ENCODE results near the gene TMEM178B. TPM values are rescaled to one million over a fixed set of nuclear protein-coding genes. Genes with fewer than 3 reads are reported as not detected.
"Not testable (repeated sequence)": the region's sequence is repeated elsewhere in the genome, so short reads cannot be mapped to it uniquely, and the experiment has no call there.

TMEM178B gene
- total RNA-seq, 2 experiments from 2014 or later, result 0.06 to 0.21 TPM

DNA sequence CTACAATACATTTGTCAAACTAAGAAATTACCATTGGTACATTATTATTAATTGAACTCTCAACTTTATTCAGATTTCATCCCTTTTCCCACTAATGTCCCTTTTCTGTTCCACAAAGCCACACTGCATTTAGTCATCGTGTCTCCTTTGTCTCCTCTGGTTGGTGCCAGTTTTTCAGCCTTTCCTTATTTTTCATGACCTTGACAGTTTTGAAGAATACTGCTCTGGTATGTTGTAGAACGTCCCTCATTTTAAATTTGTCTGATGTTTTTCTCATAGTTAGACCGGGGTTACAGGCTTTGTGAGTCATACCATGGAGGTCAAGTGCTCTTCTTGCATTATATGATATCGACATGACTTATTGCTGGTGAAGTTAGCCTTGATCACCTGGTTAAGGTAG is 304.0 kb downstream of the TMEM178B start:
- H3K27me3 Mint-ChIP-seq, result peaks cover 8% of the 10 kb centered on the region
- DNase-seq, result no peak
- no peaks in the 10 kb centered on the region for H3K36me3 Mint-ChIP-seq
- no peak overlapping the region for H3K4me3 Mint-ChIP-seq
- H3K9me3 Mint-ChIP-seq, result no peaks in the 10 kb centered on the region
- no peaks in the 10 kb centered on the region for H3K4me1 Mint-ChIP-seq
- H3K27ac Mint-ChIP-seq, result no peak overlapping the region

DNA sequence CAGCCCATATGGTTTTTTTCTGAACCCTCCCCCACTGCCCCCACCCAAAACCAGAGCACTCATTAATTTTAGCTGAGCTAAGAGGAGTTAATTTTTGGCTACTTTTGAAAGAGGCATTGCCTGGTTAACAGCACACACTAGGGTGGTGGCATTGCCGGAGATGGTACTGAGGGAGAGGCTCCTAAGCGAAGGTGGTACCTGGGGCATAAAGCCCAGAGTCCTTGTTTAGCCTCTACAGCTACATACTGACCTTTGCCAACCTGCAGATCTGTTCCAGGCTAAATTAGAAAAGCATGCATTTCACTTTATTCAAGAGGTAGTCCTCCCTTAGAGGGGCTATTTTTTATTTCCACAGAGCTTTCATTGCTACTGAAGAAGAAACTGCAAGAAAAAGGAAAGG is 304.5 kb downstream of the TMEM178B start:
- no peak for DNase-seq

DNA sequence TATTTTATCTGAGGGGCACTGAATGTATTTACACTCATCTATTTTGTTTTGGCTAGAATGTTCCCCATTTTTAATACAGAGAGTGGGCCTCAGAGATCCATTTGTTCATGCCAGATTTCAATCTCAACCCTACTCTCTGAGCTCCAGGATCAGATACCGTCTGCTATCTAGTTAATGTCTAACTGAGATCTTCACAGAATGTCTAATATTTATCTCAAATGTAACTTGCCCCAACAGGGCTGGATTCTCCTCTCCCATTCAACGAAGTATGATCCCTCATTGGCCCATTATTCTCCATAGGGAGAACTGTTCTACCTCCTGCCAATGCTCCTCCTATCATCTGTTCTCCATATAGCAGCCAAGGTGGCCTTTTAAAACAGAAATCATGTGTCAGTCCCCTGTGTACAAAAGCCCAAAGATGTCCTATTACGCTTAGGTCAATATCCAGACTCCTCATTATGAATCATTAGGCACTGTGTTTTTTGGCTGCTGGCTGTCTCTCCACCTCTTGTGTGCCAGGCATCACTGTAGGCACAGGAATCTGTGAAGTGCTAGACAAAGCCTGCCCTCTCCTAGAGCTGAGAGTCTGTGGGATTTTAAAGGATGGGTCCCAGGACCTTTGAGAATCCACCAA is 308.0 kb downstream of the TMEM178B start:
- no peaks in the 10 kb centered on the region for H3K4me1 Mint-ChIP-seq
- DNase-seq, result no peak
- H3K27ac Mint-ChIP-seq, result no peak overlapping the region
- H3K36me3 Mint-ChIP-seq, result no peaks in the 10 kb centered on the region
- peaks cover 23% of the 10 kb centered on the region for H3K27me3 Mint-ChIP-seq
- no peak overlapping the region for H3K4me3 Mint-ChIP-seq
- H3K9me3 Mint-ChIP-seq, result no peaks in the 10 kb centered on the region

More for the DNA sequence above, 304.5 kb downstream of the TMEM178B start:
- H3K4me1 Mint-ChIP-seq, result no peaks in the 10 kb centered on the region
- no peak overlapping the region for H3K27ac Mint-ChIP-seq
- H3K27me3 Mint-ChIP-seq, result peaks cover 8% of the 10 kb centered on the region
- no peaks in the 10 kb centered on the region for H3K9me3 Mint-ChIP-seq
- no peaks in the 10 kb centered on the region for H3K36me3 Mint-ChIP-seq
- no peak overlapping the region for H3K4me3 Mint-ChIP-seq

DNA sequence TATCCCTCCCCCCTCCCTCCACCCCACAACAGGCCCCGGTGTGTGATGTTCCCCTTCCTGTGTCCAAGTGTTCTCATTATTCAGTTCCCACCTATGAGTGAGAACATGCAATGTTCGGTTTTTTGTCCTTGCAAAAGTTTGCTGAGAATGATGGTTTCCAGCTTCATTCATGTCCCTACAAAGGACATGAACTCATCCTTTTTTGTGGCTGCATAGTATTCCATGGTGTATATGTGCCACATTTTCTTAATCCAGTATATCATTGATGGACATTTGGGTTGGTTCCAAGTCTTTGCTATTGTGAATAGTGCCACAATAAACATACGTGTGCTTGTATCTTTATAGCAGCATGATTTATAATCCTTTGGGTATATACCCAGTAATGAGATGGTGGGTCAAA is 309.5 kb downstream of the TMEM178B start:
- not testable (repeated sequence) for H3K27ac Mint-ChIP-seq, DNase-seq, H3K9me3 Mint-ChIP-seq, H3K4me3 Mint-ChIP-seq, H3K36me3 Mint-ChIP-seq, H3K4me1 Mint-ChIP-seq
- peaks cover 31% of the 10 kb centered on the region for H3K27me3 Mint-ChIP-seq

DNA sequence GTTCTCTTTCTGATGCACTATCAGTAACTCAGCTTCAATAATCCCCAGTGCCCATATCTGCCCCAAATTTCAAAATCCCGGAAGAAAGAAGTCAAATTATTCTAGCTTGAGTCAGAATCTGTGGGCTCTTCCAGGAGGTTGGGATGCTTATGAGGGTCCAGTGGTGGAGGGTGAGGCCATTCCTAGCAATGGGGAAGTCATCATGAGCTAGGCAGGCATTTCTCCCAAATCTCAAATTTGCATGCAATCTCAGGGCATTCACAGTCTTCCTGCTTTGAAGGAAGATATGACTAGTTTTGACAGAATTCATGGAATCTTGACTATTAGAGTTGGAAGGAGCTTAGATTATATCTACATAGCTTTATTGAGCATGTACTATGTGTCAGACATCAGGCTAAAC is 313.0 kb downstream of the TMEM178B start:
- Mint-ChIP-seq H3K36me3 (no peaks in the 10 kb centered on the region), H3K27ac (no peak overlapping the region), H3K27me3 (peaks cover 33% of the 10 kb centered on the region), H3K4me3 (no peak overlapping the region), H3K4me1 (no peaks in the 10 kb centered on the region), H3K9me3 (no peaks in the 10 kb centered on the region)
- no peak for DNase-seq

DNA sequence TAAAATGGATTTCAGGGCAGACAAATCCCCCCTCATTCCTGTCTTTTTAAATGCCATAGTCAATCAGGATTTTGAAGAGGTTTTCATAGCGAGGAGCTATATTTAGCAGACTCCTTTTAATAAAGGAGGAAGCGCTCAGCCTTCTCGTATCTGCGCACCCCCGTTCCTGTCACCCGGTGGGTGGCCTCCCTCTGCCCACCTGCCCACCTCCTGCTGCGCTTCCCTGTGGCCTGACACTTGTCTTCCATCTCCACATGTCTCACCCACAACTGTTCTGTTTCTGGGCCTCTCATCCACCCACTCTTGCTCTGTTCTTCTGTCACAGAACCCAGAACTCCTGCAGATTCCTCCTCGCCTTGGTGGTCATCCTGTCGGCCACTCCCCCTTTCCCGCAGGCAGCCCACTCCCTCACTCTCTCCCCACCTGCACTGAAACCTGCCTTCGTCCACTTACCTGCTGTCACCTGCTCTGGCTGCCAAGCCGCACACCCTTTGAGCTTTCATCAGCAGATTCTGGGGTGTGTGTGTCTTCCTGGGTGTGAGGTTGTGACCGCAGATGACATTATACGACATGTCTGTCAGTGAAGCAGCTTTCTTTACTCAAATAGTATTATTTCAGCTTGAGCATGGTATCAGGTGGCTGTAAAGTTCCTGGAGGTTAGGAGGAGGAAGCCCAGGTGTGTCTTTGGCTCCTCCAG is 313.8 kb downstream of the TMEM178B start:
- H3K4me3 Mint-ChIP-seq, result no peak overlapping the region
- H3K9me3 Mint-ChIP-seq, result no peaks in the 10 kb centered on the region
- DNase-seq, result no peak
- H3K4me1 Mint-ChIP-seq, result no peaks in the 10 kb centered on the region
- peaks cover 29% of the 10 kb centered on the region for H3K27me3 Mint-ChIP-seq
- H3K36me3 Mint-ChIP-seq, result no peaks in the 10 kb centered on the region
- H3K27ac Mint-ChIP-seq, result no peak overlapping the region

DNA sequence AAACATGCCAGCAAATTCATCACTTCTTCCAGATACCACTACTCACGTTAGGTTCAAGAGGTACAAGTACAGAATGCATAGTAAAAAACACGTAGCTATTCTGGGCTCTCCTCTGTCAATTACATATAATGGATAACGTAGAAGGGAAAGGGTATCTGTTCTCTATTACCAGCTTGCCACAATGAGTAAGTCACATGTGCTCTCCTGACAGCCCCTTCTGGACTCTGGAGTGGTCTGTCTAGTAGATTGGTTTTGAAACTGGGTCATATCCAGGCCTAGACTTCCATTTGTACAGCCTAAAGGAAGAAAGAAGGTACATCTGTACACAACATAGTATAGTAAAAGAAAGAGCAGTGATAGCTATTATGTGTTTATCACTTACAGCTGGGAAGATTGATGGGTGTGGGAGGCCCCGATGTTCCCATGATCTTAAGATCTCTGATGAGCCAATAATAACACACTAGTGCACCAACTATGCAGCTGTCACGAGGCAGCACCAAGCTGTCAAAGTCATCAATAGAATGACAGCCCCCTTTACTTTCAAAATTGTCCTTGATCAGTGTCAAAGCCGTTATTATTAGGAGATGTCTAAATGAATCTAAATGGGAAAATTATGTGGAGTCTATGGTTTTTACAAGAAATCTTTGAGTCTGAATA is 315.4 kb downstream of the TMEM178B start:
- DNase-seq, result no peak
- H3K4me1 Mint-ChIP-seq, result no peaks in the 10 kb centered on the region
- no peak overlapping the region for H3K27ac Mint-ChIP-seq
- no peak overlapping the region for H3K4me3 Mint-ChIP-seq
- no peaks in the 10 kb centered on the region for H3K36me3 Mint-ChIP-seq
- H3K9me3 Mint-ChIP-seq, result no peaks in the 10 kb centered on the region
- H3K27me3 Mint-ChIP-seq, result peaks cover 33% of the 10 kb centered on the region

DNA sequence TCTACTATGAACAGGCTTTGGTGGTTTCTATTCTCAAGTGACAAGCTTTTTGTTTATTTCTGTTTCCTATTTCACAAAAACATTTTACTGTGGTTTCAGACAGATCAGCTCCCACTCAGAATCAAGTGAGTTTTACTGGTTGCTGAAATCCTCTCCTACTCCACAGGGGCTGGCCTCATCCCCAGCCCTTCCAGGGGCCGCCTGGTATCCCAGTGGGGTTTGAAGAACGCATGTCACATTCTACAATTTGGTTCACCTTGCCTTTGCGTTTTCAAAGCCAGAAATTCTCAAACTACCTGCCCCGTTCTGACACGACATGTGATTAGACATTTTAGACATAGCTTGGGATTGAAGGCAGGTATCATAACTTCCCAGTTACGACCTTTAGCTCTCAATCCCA is 316.5 kb downstream of the TMEM178B start:
- no peak for DNase-seq
- no peak overlapping the region for H3K27ac Mint-ChIP-seq
- no peaks in the 10 kb centered on the region for H3K36me3 Mint-ChIP-seq
- no peaks in the 10 kb centered on the region for H3K9me3 Mint-ChIP-seq
- peaks cover 28% of the 10 kb centered on the region for H3K27me3 Mint-ChIP-seq
- H3K4me3 Mint-ChIP-seq, result no peak overlapping the region
- no peaks in the 10 kb centered on the region for H3K4me1 Mint-ChIP-seq

DNA sequence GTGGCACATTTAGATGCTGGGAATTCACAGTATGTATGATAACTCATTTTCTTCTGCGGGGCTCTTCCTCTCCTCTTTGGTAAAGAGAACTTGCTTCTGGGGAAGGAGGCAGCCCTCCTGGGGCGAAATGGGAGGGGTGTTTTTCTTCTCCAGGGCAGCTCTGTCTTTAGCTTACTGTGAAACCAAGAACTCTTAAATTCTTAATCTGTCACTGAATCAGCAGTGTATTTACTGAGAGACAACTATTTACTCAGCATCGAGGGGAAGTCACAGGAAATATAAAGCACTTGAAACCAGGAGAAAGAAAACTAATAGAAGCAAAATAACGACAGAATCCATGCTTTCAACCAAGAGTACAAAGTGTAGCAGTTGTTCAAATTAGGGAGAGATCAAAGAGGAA is 319.2 kb downstream of the TMEM178B start:
- Mint-ChIP-seq H3K9me3 (no peaks in the 10 kb centered on the region), H3K27ac (no peak overlapping the region), H3K36me3 (no peaks in the 10 kb centered on the region), H3K4me1 (no peaks in the 10 kb centered on the region), H3K27me3 (peaks cover 11% of the 10 kb centered on the region), H3K4me3 (no peak overlapping the region)
- DNase-seq, result no peak

DNA sequence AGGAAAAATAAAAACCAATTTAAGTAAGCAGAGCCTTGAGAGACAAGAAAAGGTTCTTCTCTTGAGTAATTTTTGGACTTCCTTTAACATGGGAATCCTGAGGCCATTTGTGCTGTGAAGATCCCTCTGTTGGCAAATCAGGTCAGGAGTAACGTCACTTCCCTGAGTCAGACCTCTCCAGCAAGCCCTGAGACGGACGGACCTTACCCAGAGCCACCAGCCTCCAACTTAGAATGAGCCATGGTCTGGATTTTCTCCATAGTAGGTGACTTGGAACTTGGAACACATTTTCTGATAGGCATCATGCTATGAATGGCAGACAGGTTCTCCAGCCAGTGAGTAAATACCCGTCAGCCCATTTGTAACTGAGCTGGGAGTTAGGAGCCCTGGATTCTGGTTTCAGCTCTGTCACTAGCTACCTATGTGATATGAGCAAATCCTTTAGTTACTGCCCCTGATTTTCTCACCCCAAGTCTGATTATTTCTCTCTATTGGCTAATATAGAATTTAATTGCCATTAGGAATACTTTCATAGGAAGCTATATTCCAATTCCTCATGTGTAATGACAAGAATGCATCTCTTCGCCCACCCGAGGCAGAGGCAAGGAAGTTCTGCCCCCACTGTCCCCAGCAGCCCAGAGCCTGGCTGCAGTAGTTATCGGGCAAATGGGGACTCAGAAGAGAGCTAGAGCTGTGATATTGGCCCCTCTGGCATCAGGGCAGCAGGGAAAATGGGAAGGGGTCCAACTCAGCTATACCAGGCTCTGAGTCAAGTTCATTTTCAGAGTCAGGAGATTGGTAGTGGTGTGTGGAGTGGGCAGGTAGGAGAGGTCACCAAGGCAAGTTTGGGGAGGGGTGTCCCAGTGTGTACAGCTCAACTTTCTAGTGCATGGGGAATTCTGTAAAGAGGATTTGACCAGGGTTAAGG is 323.6 kb downstream of the TMEM178B start:
- peaks cover 14% of the 10 kb centered on the region for H3K27me3 Mint-ChIP-seq
- H3K9me3 Mint-ChIP-seq, result no peaks in the 10 kb centered on the region
- H3K4me1 Mint-ChIP-seq, result no peaks in the 10 kb centered on the region
- no peaks in the 10 kb centered on the region for H3K36me3 Mint-ChIP-seq
- H3K27ac Mint-ChIP-seq, result no peak overlapping the region
- DNase-seq, result no peak
- no peak overlapping the region for H3K4me3 Mint-ChIP-seq

DNA sequence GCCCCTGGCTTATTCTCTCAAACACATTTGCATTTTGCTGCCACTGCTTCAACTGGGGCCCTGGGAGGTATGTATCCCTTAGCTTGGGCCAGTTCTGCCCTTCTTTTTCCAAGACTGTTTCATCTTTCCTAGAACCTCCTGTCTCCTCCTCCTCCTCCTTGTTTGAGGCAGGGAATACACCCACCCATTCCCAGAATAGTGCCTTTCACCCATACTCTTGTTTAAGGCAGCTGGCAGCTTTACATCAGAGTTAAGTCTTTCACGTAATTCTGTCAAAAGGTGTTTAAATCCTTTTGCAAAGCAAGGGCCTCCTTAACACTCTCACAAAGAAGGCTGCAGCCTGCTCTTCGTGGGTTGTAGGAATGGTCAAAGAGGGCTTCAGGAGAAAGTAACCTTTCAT is 326.5 kb downstream of the TMEM178B start:
- Mint-ChIP-seq H3K9me3 (no peaks in the 10 kb centered on the region), H3K36me3 (no peaks in the 10 kb centered on the region), H3K27me3 (peaks cover 7% of the 10 kb centered on the region), H3K4me3 (no peak overlapping the region), H3K4me1 (no peaks in the 10 kb centered on the region), H3K27ac (no peak overlapping the region)
- DNase-seq, result no peak

DNA sequence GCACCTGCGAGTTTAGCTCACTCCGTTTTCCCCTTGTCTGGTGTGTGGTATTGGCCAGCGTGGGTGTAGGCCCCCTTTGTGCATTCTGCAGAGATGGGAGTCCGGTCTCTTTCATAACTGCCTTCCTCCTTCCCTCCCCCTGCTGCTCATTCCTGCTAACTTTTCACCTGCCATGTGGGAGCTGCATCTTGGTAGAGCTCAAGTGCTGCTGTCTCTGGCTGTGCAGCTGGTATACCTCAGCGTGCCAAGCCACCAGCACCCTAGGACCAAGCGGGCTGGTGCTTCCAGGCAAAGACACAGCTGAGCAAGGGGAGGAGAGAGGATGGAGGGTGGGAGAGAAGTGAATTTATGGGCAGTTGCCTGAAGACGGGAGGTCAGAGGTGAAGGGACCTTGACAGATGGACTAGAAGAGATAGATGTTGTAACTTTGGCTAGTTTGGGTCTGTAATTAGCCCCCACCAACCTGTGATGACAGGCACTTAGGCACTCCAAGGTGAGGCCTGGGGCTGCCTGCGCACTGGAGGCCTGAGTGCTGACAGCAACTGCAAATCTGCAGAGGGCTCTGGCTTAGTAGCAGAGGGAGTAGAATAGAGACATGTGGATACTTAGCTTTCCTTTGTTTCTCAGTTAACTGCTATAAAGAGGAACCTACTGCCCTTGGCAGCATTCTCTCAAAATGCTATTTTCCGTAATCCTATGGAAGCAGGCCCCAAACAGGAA is 328.6 kb downstream of the TMEM178B start:
- H3K9me3 Mint-ChIP-seq, result no peaks in the 10 kb centered on the region
- H3K4me3 Mint-ChIP-seq, result no peak overlapping the region
- peaks cover 7% of the 10 kb centered on the region for H3K27me3 Mint-ChIP-seq
- DNase-seq, result no peak
- no peaks in the 10 kb centered on the region for H3K4me1 Mint-ChIP-seq
- H3K36me3 Mint-ChIP-seq, result no peaks in the 10 kb centered on the region
- H3K27ac Mint-ChIP-seq, result no peak overlapping the region

DNA sequence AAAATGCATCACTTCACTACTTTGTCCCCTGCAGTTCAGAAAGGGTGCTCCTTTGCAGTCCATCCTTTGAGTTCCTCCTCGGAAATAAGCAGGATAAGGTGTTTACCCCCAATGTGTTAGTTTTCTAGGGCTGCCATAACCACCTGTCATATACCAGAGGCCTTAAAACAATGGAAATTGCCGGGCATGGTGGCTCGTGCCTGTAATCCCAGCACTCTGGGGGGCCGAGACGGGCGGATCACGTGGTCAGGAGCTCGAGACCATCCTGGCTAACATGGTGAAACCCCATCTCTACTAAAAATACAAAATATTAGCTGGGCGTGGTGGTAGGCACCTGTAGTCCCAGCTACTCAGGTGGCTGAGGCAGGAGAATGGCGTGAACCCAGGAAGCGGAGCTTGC is 330.0 kb downstream of the TMEM178B start:
- H3K4me1 Mint-ChIP-seq, DNase-seq, H3K4me3 Mint-ChIP-seq, H3K36me3 Mint-ChIP-seq, H3K9me3 Mint-ChIP-seq, H3K27ac Mint-ChIP-seq: not testable (repeated sequence)
- H3K27me3 Mint-ChIP-seq, result peaks cover 13% of the 10 kb centered on the region

DNA sequence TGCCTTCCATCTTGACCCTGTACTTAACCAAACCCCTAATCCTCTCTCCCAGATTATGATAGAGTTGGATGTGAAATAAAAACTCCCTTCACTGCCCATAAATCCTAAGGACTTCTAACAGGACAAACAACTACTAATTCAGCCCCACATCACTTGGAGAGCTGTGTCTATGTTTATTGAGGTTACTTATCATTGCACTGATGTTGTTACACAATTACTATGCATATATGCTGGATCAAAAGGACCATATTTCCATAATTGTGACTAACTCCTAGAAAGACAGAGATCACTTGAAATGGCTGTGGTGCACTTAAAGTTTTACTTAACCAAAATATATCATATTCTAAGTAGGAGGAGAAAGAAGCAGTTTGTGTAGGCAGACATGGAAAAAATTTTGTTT is 332.5 kb downstream of the TMEM178B start:
- no peak for DNase-seq
- H3K27me3 Mint-ChIP-seq, result peaks cover 17% of the 10 kb centered on the region
- H3K36me3 Mint-ChIP-seq, result no peaks in the 10 kb centered on the region
- no peak overlapping the region for H3K4me3 Mint-ChIP-seq
- H3K27ac Mint-ChIP-seq, result no peak overlapping the region
- no peaks in the 10 kb centered on the region for H3K4me1 Mint-ChIP-seq
- H3K9me3 Mint-ChIP-seq, result no peaks in the 10 kb centered on the region
